ENCODE measurements around the gene TULP4. TPM values are rescaled to one million over a fixed set of nuclear protein-coding genes. Genes with fewer than 3 reads are reported as not detected.

Gene TULP4
- total RNA-seq, 4 donors from 2014 or later, result 77.4 to 364 (median 129) TPM

DNA sequence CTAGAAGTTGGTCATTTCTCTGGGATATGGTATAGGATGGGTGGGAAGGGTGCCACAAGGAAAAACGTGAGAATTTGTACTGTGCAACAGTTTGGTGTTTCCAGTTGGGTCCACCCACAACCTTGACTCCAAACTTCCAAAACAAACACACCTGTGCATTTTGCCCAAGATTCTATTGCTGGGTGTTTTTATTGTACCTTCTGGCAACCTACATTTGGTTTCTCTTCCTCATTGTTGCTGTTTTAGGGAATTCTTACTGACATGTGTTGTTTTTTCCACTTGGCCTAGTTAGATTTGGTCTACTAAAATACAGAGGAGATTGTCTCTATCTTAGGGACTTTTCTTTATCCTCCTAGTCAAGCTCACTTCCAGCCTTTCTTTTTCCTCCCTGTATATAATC is 16.7 kb downstream of the TULP4 start:
- no peak overlapping the region for H3K27ac ChIP-seq
- no peak overlapping the region for H3K4me3 ChIP-seq
- no peaks in the 10 kb centered on the region for H3K36me3 ChIP-seq
- TF ChIP-seq, protein P1, sequence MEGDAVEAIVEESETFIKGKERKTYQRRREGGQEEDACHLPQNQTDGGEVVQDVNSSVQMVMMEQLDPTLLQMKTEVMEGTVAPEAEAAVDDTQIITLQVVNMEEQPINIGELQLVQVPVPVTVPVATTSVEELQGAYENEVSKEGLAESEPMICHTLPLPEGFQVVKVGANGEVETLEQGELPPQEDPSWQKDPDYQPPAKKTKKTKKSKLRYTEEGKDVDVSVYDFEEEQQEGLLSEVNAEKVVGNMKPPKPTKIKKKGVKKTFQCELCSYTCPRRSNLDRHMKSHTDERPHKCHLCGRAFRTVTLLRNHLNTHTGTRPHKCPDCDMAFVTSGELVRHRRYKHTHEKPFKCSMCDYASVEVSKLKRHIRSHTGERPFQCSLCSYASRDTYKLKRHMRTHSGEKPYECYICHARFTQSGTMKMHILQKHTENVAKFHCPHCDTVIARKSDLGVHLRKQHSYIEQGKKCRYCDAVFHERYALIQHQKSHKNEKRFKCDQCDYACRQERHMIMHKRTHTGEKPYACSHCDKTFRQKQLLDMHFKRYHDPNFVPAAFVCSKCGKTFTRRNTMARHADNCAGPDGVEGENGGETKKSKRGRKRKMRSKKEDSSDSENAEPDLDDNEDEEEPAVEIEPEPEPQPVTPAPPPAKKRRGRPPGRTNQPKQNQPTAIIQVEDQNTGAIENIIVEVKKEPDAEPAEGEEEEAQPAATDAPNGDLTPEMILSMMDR (IDR thresholded peaks at IDR 0.05), result no peak
- no peak for TF ChIP-seq POLR2A (IDR thresholded peaks at IDR 0.05)
- intact Hi-C loops (cut with DNase I; ENCODE audit: low total_unique reads), result no loop called here
- no peaks in the 10 kb centered on the region for H3K4me1 ChIP-seq
- H3K9me3 ChIP-seq, result no peaks in the 10 kb centered on the region
- no peaks in the 10 kb centered on the region for H3K27me3 ChIP-seq
- DNase-seq, result no peak

DNA sequence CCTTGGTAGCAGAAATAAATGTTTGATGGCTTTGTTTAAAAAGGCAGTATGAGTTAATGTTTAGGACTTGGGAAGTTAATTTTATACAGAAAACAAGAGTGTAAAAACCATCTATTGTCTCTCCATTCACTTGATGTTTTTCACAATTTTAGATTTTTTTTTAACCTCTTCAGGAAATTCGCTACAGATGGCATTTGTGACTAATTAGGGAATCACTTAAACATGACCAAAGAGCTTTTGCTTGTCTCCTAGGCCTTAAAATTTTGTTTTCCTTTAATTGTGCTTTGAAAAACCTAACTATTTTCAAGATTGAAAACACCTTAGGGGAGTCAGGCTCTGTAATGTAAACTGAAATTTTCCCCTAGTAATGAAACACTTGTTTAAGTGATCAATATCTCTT is 17.3 kb downstream of the TULP4 start:
- no peak overlapping the region for H3K4me3 ChIP-seq
- no peaks in the 10 kb centered on the region for H3K27me3 ChIP-seq
- no peaks in the 10 kb centered on the region for H3K9me3 ChIP-seq
- TF ChIP-seq, protein P1 (IDR thresholded peaks at IDR 0.05), result no peak
- TF ChIP-seq POLR2A (IDR thresholded peaks at IDR 0.05), result no peak
- H3K4me1 ChIP-seq, result no peaks in the 10 kb centered on the region
- H3K27ac ChIP-seq, result no peak overlapping the region
- intact Hi-C loops (cut with DNase I; ENCODE audit: low total_unique reads), result no loop called here
- no peak for DNase-seq
- H3K36me3 ChIP-seq, result no peaks in the 10 kb centered on the region

DNA sequence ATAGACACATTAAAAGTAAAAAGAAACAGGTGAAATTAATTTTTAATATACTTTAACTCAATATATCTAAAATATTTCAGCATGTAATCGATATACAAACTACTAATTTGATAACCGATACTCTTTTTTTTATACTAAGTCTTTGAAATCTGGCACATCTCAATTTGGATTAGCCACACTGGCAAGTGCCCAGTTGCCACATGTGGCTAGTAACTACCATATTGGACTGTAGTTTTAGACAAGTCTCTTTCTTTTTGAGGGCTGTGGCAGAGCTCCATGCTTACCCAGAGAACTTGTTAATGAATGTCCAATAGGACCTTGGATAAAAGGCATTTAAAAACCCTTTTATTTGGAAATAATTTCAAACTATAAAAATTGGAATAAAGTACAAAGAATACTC is 17.8 kb downstream of the TULP4 start:
- TF ChIP-seq POLR2A (IDR thresholded peaks at IDR 0.05), result no peak
- TF ChIP-seq, protein P1 (IDR thresholded peaks at IDR 0.05), result no peak
- no peaks in the 10 kb centered on the region for H3K36me3 ChIP-seq
- no peaks in the 10 kb centered on the region for H3K4me1 ChIP-seq
- H3K27ac ChIP-seq, result no peak overlapping the region
- intact Hi-C loops (cut with DNase I; ENCODE audit: low total_unique reads), result no loop called here
- no peak for DNase-seq
- H3K4me3 ChIP-seq, result no peak overlapping the region
- H3K9me3 ChIP-seq, result no peaks in the 10 kb centered on the region
- H3K27me3 ChIP-seq, result no peaks in the 10 kb centered on the region

DNA sequence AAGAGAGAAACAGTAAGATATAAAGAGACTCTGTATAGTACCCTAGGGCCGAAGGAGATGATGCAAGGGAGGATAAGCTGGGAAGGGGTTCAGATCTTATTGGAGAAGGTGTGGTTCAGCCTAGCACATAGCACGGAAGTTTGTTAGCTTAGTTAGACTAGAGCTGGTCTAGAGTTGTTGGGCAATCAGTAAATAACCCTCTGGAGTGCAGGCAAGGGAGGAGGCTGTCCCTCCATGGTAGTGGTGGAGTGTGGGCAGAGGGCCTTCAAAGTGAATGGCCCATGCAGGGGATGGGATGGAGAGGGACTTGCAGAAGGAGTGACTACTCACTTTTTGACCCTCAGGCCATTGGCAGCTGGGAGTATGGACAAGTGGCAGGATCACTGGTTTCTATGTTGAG is 20.0 kb downstream of the TULP4 start:
- no peaks in the 10 kb centered on the region for H3K36me3 ChIP-seq
- intact Hi-C loops (cut with DNase I; ENCODE audit: low total_unique reads), result no loop called here
- TF ChIP-seq, protein P1 (IDR thresholded peaks at IDR 0.05), result no peak
- TF ChIP-seq POLR2A (IDR thresholded peaks at IDR 0.05), result no peak
- H3K4me3 ChIP-seq, result no peak overlapping the region
- no peak for DNase-seq
- H3K27me3 ChIP-seq, result no peaks in the 10 kb centered on the region
- H3K4me1 ChIP-seq, result no peaks in the 10 kb centered on the region
- no peak overlapping the region for H3K27ac ChIP-seq
- H3K9me3 ChIP-seq, result no peaks in the 10 kb centered on the region

DNA sequence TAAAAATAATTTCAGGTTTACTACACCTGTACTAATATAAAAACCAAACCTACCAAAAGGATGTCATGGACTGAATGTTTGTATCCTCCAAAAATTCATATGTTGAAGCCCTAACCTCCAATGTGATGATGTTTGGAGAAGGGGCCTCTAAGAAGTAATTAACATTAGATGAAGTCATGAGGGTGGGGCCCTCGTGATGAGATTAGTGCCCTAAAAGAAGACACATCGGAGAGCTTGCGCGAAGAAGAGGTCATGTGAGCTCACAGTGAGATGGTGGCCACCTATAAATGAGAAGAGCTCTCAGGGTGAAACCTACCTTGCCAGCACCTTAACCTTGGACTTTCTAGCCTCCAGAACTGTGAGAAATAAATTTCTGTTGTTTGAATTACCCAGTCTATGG is 20.8 kb downstream of the TULP4 start:
- H3K9me3 ChIP-seq, result no peaks in the 10 kb centered on the region
- no peak for DNase-seq
- no peaks in the 10 kb centered on the region for H3K4me1 ChIP-seq
- no peaks in the 10 kb centered on the region for H3K27me3 ChIP-seq
- TF ChIP-seq POLR2A (IDR thresholded peaks at IDR 0.05), result no peak
- TF ChIP-seq, protein P1 (IDR thresholded peaks at IDR 0.05), result no peak
- no peaks in the 10 kb centered on the region for H3K36me3 ChIP-seq
- H3K4me3 ChIP-seq, result no peak overlapping the region
- intact Hi-C loops (cut with DNase I; ENCODE audit: low total_unique reads), result no loop called here
- no peak overlapping the region for H3K27ac ChIP-seq

Measured in uterus (tissue), 4 donors.